H1 (cell line): ENCODE results near the gene ALDH7A1. TPM values are rescaled to one million over a fixed set of nuclear protein-coding genes. Genes with fewer than 3 reads are reported as not detected.

Source experiments
- CTCF ChIA-PET: fragments of 300-600 bp; sonication (Branson Sonifier 250); formaldehyde crosslinking; loops from one replicate; lab custom pipeline; 2021; ENCODE audit not compliant: partially characterized antibody; lab: Charles Lee
- POLR2A ChIA-PET: fragments of 300-600 bp; sonication (Branson Sonifier 250); formaldehyde crosslinking; loops from one replicate; lab custom pipeline; 2021; ENCODE audit warnings: inconsistent platforms; ENCODE audit not compliant: partially characterized antibody; lab: Charles Lee
- DNase-seq, 2 experiments: peaks; one replicate each; pipeline versions ENCODE4 v3.0.0 to v3.0.0-alpha.2; 2010 to 2022; ENCODE audit warnings: low spot score in 2 of 2, low read depth in 1 of 2, mixed read lengths in 1 of 2
- FAIRE-seq: peaks from 2 replicates; lab custom pipeline; 2011; peaks lifted over from hg19 to GRCh38; lab: Jason Lieb, UNC
- H2AFZ ChIP-seq: 2 replicates; pipeline ENCODE4 v1.8.1; 2012; ENCODE audit warnings: low read length, inconsistent platforms
- H2AK5ac ChIP-seq: 2 replicates; pipeline ENCODE4 v1.6.1; 2013; ENCODE audit warnings: low read depth, low read length
- H2BK120ac ChIP-seq: replicated peaks from 2 replicates; pipeline ENCODE3; 2013; ENCODE audit warnings: low read depth, low read length, inconsistent platforms
- H2BK12ac ChIP-seq: 2 replicates; pipeline ENCODE4 v1.6.1; 2013; ENCODE audit warnings: low read depth, low read length
- H2BK15ac ChIP-seq: 2 replicates; pipeline ENCODE4 v1.6.1; 2013; ENCODE audit warnings: low read length
- H2BK20ac ChIP-seq: 2 replicates; pipeline ENCODE4 v1.6.1; 2013; ENCODE audit warnings: low read length
- H2BK5ac ChIP-seq: 2 replicates; pipeline ENCODE4 v1.6.1; 2013; ENCODE audit warnings: low read depth, low read length
- H3K14ac ChIP-seq: 2 replicates; pipeline ENCODE4 v1.6.1; 2013; ENCODE audit warnings: inconsistent platforms; ENCODE audit not compliant: insufficient read length
- H3K18ac ChIP-seq: 2 replicates; pipeline ENCODE4 v1.6.1; 2013; ENCODE audit warnings: low read length; ENCODE audit errors: extremely low read depth
- H3K23ac ChIP-seq: 2 replicates; pipeline ENCODE4 v1.6.1; 2013; ENCODE audit warnings: inconsistent platforms; ENCODE audit not compliant: insufficient read length
- H3K23me2 ChIP-seq: 2 replicates; pipeline ENCODE4 v1.6.1; 2013; ENCODE audit warnings: low read depth, low read length
- H3K27ac ChIP-seq: 2 replicates; pipeline ENCODE4 v1.6.1; 2011; ENCODE audit warnings: low read depth, low read length, inconsistent platforms
- H3K27me3 ChIP-seq, 4 experiments: replicated peaks in 1 of 4; 1 replicate in 1 of 4; 2 replicates in 3 of 4; pipeline versions ENCODE4 v1.6.1 to v1.8.1; 2011 to 2013; ENCODE audit warnings: low read length in 3 of 4, mild to moderate bottlenecking in 3 of 4, inconsistent platforms in 2 of 4, mixed read lengths in 2 of 4, moderate library complexity in 1 of 4; ENCODE audit not compliant: control insufficient read depth in 3 of 4, insufficient read depth in 3 of 4; ENCODE audit errors: extremely low read depth in 1 of 4
- H3K36me3 ChIP-seq, 4 experiments: 2 replicates each; pipeline versions ENCODE4 v1.6.1 to v1.8.1; 2011 to 2013; ENCODE audit warnings: mild to moderate bottlenecking in 4 of 4, low read length in 3 of 4, moderate library complexity in 2 of 4, control low read depth in 1 of 4, inconsistent platforms in 1 of 4; ENCODE audit not compliant: insufficient read depth in 4 of 4, control insufficient read depth in 2 of 4
- H3K4ac ChIP-seq: replicated peaks from 2 replicates; pipeline ENCODE3; 2013; ENCODE audit warnings: low read length, low read depth, mixed read lengths, inconsistent platforms; ENCODE audit not compliant: insufficient read length
- H3K4me1 ChIP-seq, 4 experiments: replicated peaks in 1 of 4; 1 replicate in 1 of 4; 2 replicates in 3 of 4; pipeline versions ENCODE4 v1.6.1 to v1.8.1; 2011 to 2013; ENCODE audit warnings: low read length in 3 of 4, inconsistent platforms in 2 of 4, mixed read lengths in 1 of 4; ENCODE audit not compliant: insufficient read depth in 4 of 4, control insufficient read depth in 3 of 4
- H3K4me2 ChIP-seq, 2 experiments: 2 replicates each; pipeline versions ENCODE4 v1.6.1 to v1.8.1; 2011 to 2013; ENCODE audit warnings: low read depth in 2 of 2, low read length in 2 of 2, control low read depth in 1 of 2, inconsistent platforms in 1 of 2, mild to moderate bottlenecking in 1 of 2; ENCODE audit not compliant: insufficient read depth in 1 of 2
- H3K4me3 ChIP-seq, 4 experiments: fragments of 200-600, 300-600 bp in 1 of 4; sonication (generic), shearing (Covaris generic), sonication (Bioruptor Twin) in 1 of 4; 2 replicates each; pipeline versions ENCODE4 v1.5.1 to v1.8.1; 2011 to 2016; ENCODE audit warnings: low read length in 4 of 4, low read depth in 3 of 4, control low read depth in 2 of 4, inconsistent platforms in 2 of 4, mild to moderate bottlenecking in 2 of 4, mixed read lengths in 1 of 4, moderate library complexity in 1 of 4; ENCODE audit not compliant: insufficient read depth in 2 of 4; ENCODE audit errors: extremely low read depth in 1 of 4
- H3K56ac ChIP-seq: replicated peaks from 2 replicates; pipeline ENCODE3; 2013; ENCODE audit warnings: low read depth, mild to moderate bottlenecking, mixed read lengths, low read length, inconsistent platforms; ENCODE audit not compliant: insufficient read length
- H3K79me1 ChIP-seq: 2 replicates; pipeline ENCODE4 v1.6.1; 2013; ENCODE audit warnings: low read depth, low read length, control low read depth
- H3K79me2 ChIP-seq, 2 experiments: 2 replicates each; pipeline versions ENCODE4 v1.6.1 to v1.8.1; 2012 to 2013; ENCODE audit warnings: low read length in 2 of 2, mild to moderate bottlenecking in 2 of 2, inconsistent platforms in 1 of 2; ENCODE audit not compliant: insufficient read depth in 2 of 2, control insufficient read depth in 1 of 2
- H3K9ac ChIP-seq, 4 experiments: replicated peaks in 1 of 4; 1 replicate in 1 of 4; 2 replicates in 3 of 4; pipeline versions ENCODE4 v1.6.1 to v1.8.1; 2011 to 2013; ENCODE audit warnings: low read depth in 3 of 4, low read length in 3 of 4, control low read depth in 2 of 4, mild to moderate bottlenecking in 2 of 4, moderate library complexity in 2 of 4, inconsistent platforms in 1 of 4; ENCODE audit errors: extremely low read depth in 1 of 4
- H3K9me3 ChIP-seq, 2 experiments: 2 replicates each; pipeline versions ENCODE4 v1.6.1 to v1.8.1; 2012 to 2013; ENCODE audit warnings: mild to moderate bottlenecking in 2 of 2, moderate library complexity in 2 of 2, control low read depth in 1 of 2, inconsistent platforms in 1 of 2, low read depth in 1 of 2, low read length in 1 of 2, mixed read lengths in 1 of 2; ENCODE audit not compliant: insufficient read depth in 2 of 2
- H4K20me1 ChIP-seq, 2 experiments: replicated peaks in 1 of 2; 2 replicates each; pipeline versions ENCODE3 to v1.8.1; 2011 to 2013; ENCODE audit warnings: inconsistent platforms in 2 of 2, low read length in 2 of 2, mild to moderate bottlenecking in 1 of 2; ENCODE audit not compliant: insufficient read depth in 2 of 2, control insufficient read depth in 1 of 2
- H4K5ac ChIP-seq: 2 replicates; pipeline ENCODE4 v1.6.1; 2013; ENCODE audit warnings: low read length, low read depth, mixed read lengths, inconsistent platforms; ENCODE audit not compliant: insufficient read length
- H4K8ac ChIP-seq: 2 replicates; pipeline ENCODE4 v1.8.0; 2013; ENCODE audit warnings: mild to moderate bottlenecking, moderate library complexity, low read length, inconsistent platforms; ENCODE audit not compliant: insufficient read depth; ENCODE audit errors: extremely low read depth
- H4K91ac ChIP-seq: replicated peaks from 2 replicates; pipeline ENCODE3; 2013; ENCODE audit warnings: low read length, mixed read lengths, inconsistent platforms; ENCODE audit not compliant: insufficient read length
- EGR1 ChIP-seq: IDR thresholded peaks from 2 replicates; pipeline ENCODE4 v1.6.1; 2011; ENCODE audit warnings: low read depth, low read length, borderline replicate concordance
- GTF2F1 ChIP-seq: IDR thresholded peaks from 2 replicates; pipeline ENCODE4 v1.6.1; 2012; ENCODE audit warnings: low read depth, low read length, improper control_type of control experiment, borderline replicate concordance
- MAX ChIP-seq: IDR thresholded peaks from 2 replicates; pipeline ENCODE4 v1.6.1; 2012; ENCODE audit warnings: inconsistent platforms
- POLR2A ChIP-seq, 2 experiments: IDR thresholded peaks; 1 replicate in 1 of 2; 2 replicates in 1 of 2; pipeline ENCODE4 v1.6.1; 2011; ENCODE audit warnings: low read depth in 2 of 2, low read length in 2 of 2, mild to moderate bottlenecking in 2 of 2; ENCODE audit errors: control extremely low read depth in 1 of 2
- RFX5 ChIP-seq: IDR thresholded peaks from 2 replicates; pipeline ENCODE4 v1.6.1; 2011; ENCODE audit warnings: low read depth, low read length, improper control_type of control experiment, borderline replicate concordance
- SAP30 ChIP-seq: fragments of 300-600 bp; sonication (generic); IDR thresholded peaks from 2 replicates; pipeline ENCODE4 v1.7.1; 2012; ENCODE audit warnings: low read length, moderate library complexity, mild to moderate bottlenecking, inconsistent platforms; ENCODE audit not compliant: insufficient read depth, insufficient replicate concordance
- SP2 ChIP-seq: IDR thresholded peaks from 2 replicates; pipeline ENCODE4 v1.6.1; 2012; ENCODE audit warnings: mild to moderate bottlenecking, low read length, inconsistent platforms
- SRF ChIP-seq: IDR thresholded peaks from 2 replicates; pipeline ENCODE4 v1.6.1; 2011; ENCODE audit warnings: mild to moderate bottlenecking, low read depth, low read length, moderate library complexity
- YY1 ChIP-seq: IDR thresholded peaks from 2 replicates; pipeline ENCODE4 v1.6.1; 2011; ENCODE audit warnings: low read depth, mild to moderate bottlenecking, low read length
- WGBS, 2 experiments: shearing (Covaris generic) in 1 of 2; methylation state at CpG; one replicate each; pipeline versions ENCODE4 v1.1.6 to v1.1.7; 2013 to 2015; ENCODE audit warnings: low lambda C conversion rate in 2 of 2, mixed read lengths in 2 of 2, inconsistent platforms in 1 of 2, low coverage in 1 of 2, missing lambda C conversion rate in 1 of 2; ENCODE audit not compliant: insufficient replicate concordance in 2 of 2, insufficient coverage in 1 of 2, insufficient read length in 1 of 2; ENCODE audit errors: extremely low coverage in 1 of 2, missing lambda C conversion rate in 1 of 2; 5-methylcytosine and 5-hydroxymethylcytosine counted together
- polyA plus RNA-seq, 7 experiments: library from polyadenylated mRNA; depleted of rRNA in 3 of 7; stranded (reverse) in 5 of 7; unstranded in 2 of 7; fragments of >200 nt in 5 of 7; fragments of 200-250 nt in 2 of 7; gene quantifications; 1 replicate in 5 of 7; 2 replicates in 1 of 7; 4 replicates in 1 of 7; pipeline versions ENCODE4 v1.2.1 to v1.2.3, GENCODE V29; 2011 to 2013; ENCODE audit warnings: missing spikeins in 2 of 7, mixed read lengths in 2 of 7
- total RNA-seq: library from RNA; stranded (reverse); fragmentation: NEBNext Ultra II Directional; extraction: Animal tissue kit (Norgen Biotek cat#: 25700); gene quantifications from 2 replicates; pipeline ENCODE4 v1.2.1, GENCODE V29; 2021

The ALDH7A1 gene
- total and polyA plus RNA-seq, 2 of the 8 experiments (the other 6 are each of a cell fraction or from before 2014, with no cell fraction given) = 99.6 to 225 TPM

DNA sequence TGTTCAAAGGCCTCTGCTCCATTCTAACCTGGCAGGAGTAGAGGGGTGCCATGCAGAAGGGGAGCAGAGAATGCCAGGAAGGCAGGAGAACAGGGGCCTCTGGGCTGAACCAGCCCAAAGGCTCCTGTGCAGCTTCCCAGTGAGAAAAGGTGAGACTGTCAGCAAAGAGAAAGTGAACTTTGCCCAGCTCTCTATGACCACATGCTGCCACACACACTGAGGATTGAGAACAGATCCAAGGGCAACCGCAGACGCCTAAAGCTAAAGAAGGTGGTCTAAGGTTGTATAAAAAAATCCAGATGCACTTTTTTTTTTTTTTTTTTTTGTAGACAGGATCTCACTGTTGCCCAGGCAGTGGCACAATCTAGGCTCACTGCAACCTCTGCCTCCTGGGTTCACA lies 51.4 kb downstream of the ALDH7A1 start:
- ChIA-PET POLR2A (interaction anchor here (0.7 to 1.4 kb wide), 3 partner anchors 44 to 127 kb away, joined by 3 read pairs; no protein-coding TSS in a partner anchor), CTCF (interaction anchor here (0.5 to 7.2 kb wide), 22 partner anchors 9 to 810 kb away, joined by 3 to 125 read pairs (median 4); partner anchors contain the start of genes ALDH7A1 and PHAX)
- H3K23me2 ChIP-seq = no peaks in the 10 kb centered on the region
- H3K27ac ChIP-seq = no peak overlapping the region
- no peak overlapping the region for H3K4ac ChIP-seq
- no peak overlapping the region for H2BK120ac ChIP-seq
- no peak for FAIRE-seq
- DNase-seq = peak in 1 of 2 experiments; percentile 10
- H4K91ac ChIP-seq = no peak overlapping the region
- H4K5ac ChIP-seq = no peak overlapping the region
- H2AFZ ChIP-seq = no peak overlapping the region
- H2BK20ac ChIP-seq = no peak overlapping the region
- H3K27me3 ChIP-seq = no peaks in the 10 kb centered on the region
- peaks cover 0 to 2% (median under 1%) of the 10 kb centered on the region in 4 experiments; a peak in 3 of 7 replicates for H3K4me1 ChIP-seq
- no peaks in the 10 kb centered on the region for H3K79me2 ChIP-seq
- no peak overlapping the region for H3K4me3 ChIP-seq
- WGBS, 2 experiments = 92% methylated on average over 2 of the region's 2 CpGs; no CpG with 5 or more reads in 1 of the 2 experiments
- no peak overlapping the region for H3K4me2 ChIP-seq
- no peak overlapping the region for H3K9ac ChIP-seq
- H3K9me3 ChIP-seq = no peaks in the 10 kb centered on the region
- no peak overlapping the region for H2AK5ac ChIP-seq
- H2BK5ac ChIP-seq = no peak overlapping the region
- H3K79me1 ChIP-seq = no peaks in the 10 kb centered on the region
- H3K14ac ChIP-seq = no peak overlapping the region
- H4K8ac ChIP-seq = no peak overlapping the region
- H3K36me3 ChIP-seq = peaks cover 8 to 39% (median 21%) of the 10 kb centered on the region in 4 experiments; a peak in 7 of 8 replicates
- H2BK15ac ChIP-seq = no peak overlapping the region
- H3K56ac ChIP-seq = no peak overlapping the region
- H2BK12ac ChIP-seq = no peak overlapping the region
- no peak overlapping the region for H3K23ac ChIP-seq
- no peak overlapping the region for H3K18ac ChIP-seq
- H4K20me1 ChIP-seq = peaks cover 0 to 1% of the 10 kb centered on the region in 2 experiments
- TF ChIP-seq SRF (no peak), SP2 (no peak), RFX5 (no peak), YY1 (no peak), GTF2F1 (no peak), EGR1 (no peak), SAP30 (no peak), POLR2A (IDR thresholded peaks at IDR 0.05; ENCODE audit: control extremely low read depth in 1 of 2, low read depth in 2 of 2, low read length in 2 of 2) (no peak), MAX (no peak)
